ENCODE data around the gene LAPTM5. TPM values are rescaled to one million over a fixed set of nuclear protein-coding genes. Genes with fewer than 3 reads are reported as not detected.

Gene LAPTM5
- total and polyA plus RNA-seq, 10 of the 15 experiments (the other 5 are each of a cell fraction or from before 2014, with no cell fraction given) = 24.1 to 1,034 (median 687) TPM

DNA sequence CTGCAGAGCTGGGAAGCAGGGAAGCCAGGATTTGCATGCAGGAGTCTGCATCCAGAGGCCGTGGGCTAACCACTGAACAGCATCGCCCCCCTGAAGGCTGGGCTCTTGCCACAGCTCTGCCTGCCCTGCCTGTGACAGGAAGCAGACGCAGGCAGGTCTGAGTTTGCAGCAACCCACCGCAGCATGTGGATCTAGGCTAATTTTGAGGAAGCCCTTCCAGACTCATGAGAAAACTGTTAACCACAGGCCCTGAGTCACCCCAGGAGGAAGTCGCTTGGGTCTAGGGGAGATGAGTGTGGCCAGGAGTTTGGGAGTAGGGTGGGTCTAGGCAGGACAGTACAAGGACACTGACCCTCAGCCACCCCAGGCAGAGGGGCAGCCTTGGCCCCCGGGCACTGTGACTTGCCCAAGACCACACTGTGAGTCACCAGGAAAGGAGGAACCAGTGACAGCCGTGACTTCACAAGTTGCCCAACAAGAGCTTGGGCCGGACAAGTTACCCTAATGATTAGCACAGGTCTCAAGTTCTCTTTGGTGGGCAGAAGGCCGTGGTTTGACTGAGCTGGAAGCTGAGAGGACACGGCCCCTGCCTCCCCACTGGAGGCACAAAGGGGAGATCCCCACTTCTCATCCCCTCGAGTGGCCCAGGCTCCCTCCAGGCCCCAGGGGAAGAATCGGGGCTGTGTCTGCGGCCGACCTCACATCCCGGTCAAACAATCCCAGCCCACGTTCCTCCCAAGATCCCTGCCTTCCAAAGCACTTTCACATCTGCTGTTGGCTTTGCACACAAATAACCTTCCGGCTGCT lies 826 bp downstream of the LAPTM5 start:
- intact Hi-C loops (cut with micrococcal nuclease; ENCODE audit: unreplicated experiment) (no loop called here), in situ Hi-C loops (cut with MboI) (loop anchor here (10.0 kb wide), 1 partner anchor 1178 kb away; the partner anchor contains the start of gene PTP4A2)
- no peak for DNase-seq (ENCODE audit: low read depth, low spot score)
- CTCF ChIA-PET = interaction anchor here (1.4 to 16.5 kb wide), 6 partner anchors 9 to 37 kb away, joined by 6 to 161 read pairs (median 24); no protein-coding TSS in a partner anchor
- Histone ChIP-seq H3K27me3 (replicated peaks in 1 of 2; ENCODE audit: control insufficient read depth in 2 of 2, insufficient read depth in 2 of 2, low read length in 1 of 2) (no peaks in the 10 kb centered on the region), H3K4me2 (ENCODE audit: control insufficient read depth, insufficient read depth) (peak overlapping the region; percentile 75), H3K79me2 (ENCODE audit: control insufficient read depth, insufficient read depth, low read length) (peaks cover 95% of the 10 kb centered on the region), H3K9me3 (replicated peaks; ENCODE audit: control insufficient read depth, insufficient read depth, low read length) (no peaks in the 10 kb centered on the region), H3K4me1 (ENCODE audit: control insufficient read depth, insufficient read depth, low read length) (peaks cover 48% of the 10 kb centered on the region), H3K36me3 (ENCODE audit: control insufficient read depth in 2 of 2, insufficient read depth in 2 of 2, low read length in 1 of 2) (peaks cover under 1 to 6% of the 10 kb centered on the region in 2 experiments; a peak in 3 of 4 replicates), H2AFZ (ENCODE audit: control insufficient read depth, low read depth, low read length) (no peak overlapping the region), H3K9ac (ENCODE audit: control insufficient read depth, insufficient read depth, low read length) (peak overlapping the region; percentile 97), H4K20me1 (ENCODE audit: control insufficient read depth, insufficient read depth) (no peaks in the 10 kb centered on the region), H3K27ac (ENCODE audit: control insufficient read depth, insufficient read depth) (peak overlapping the region; percentile 93), H3K4me3 (peak overlapping the region; percentile 98)
- WGBS (ENCODE audit: insufficient coverage, insufficient replicate concordance, low lambda C conversion rate, missing lambda C conversion rate) = 1% methylated on average over 17 of the region's 17 CpGs
- BruUV-seq (replicated peaks) = no TSS peak
- FAIRE-seq = no peak
- ATAC-seq = peak; percentile 16
- RAD21 ChIA-PET (ENCODE audit: unreplicated experiment) = interaction anchor here (6.2 to 17.1 kb wide), 4 partner anchors 9 to 36 kb away, joined by 54 to 462 read pairs (median 204); no protein-coding TSS in a partner anchor
- POLR2A ChIA-PET = interaction anchor here (1.0 to 22.5 kb wide), 8 partner anchors 4 to 38 kb away, joined by 3 to 741 read pairs (median 24); partner anchors contain the start of gene LAPTM5
- SMC1A ChIA-PET (ENCODE audit: uncharacterized antibody, unreplicated experiment) = interaction anchor here (0.9 to 24.8 kb wide), 5 partner anchors 9 to 28 kb away, joined by 3 to 556 read pairs (median 248); partner anchors contain the start of gene MATN1
- no peak for TF ChIP-seq GABPA (IDR thresholded peaks at IDR 0.05; ENCODE audit: low read depth)
- no peak for TF ChIP-seq IRF3 (IDR thresholded peaks at IDR 0.05)
- no peak; the same call in 1 of the 2 replicates for TF ChIP-seq POLR2A (IDR thresholded peaks at IDR 0.05; ENCODE audit: low read depth, low read length)
- no peak for TF ChIP-seq SREBF1 (IDR thresholded peaks at IDR 0.05; ENCODE audit: low read length)
- TF ChIP-seq CBX5 (IDR thresholded peaks at IDR 0.05; ENCODE audit: low read depth) = no peak
- TF ChIP-seq STAT1 (conservative IDR thresholded peaks at IDR 0.05) = no peak
- 0 out of 2 replicates have a peak, but pooled peaks have one; percentile 26 for TF ChIP-seq TBL1XR1 (IDR thresholded peaks at IDR 0.05; ENCODE audit: low read depth, low read length)
- no peak for TF ChIP-seq ZBTB11 (CRISPR knock-in tag; IDR thresholded peaks at IDR 0.05)
- no peak for TF ChIP-seq SIX5 (IDR thresholded peaks at IDR 0.05; ENCODE audit: low read depth, low read length, severe bottlenecking)
- TF ChIP-seq CHD4 (IDR thresholded peaks at IDR 0.05) = no peak
- no peak for TF ChIP-seq CREM (IDR thresholded peaks at IDR 0.05; ENCODE audit: low read depth)
- TF ChIP-seq RCOR1 (conservative IDR thresholded peaks at IDR 0.05; ENCODE audit: low read depth, low read length) = no peak
- peak; percentile 9; the same call in 1 of the 2 replicates for TF ChIP-seq HCFC1 (IDR thresholded peaks at IDR 0.05; ENCODE audit: low read length)
- TF ChIP-seq, protein P1, sequence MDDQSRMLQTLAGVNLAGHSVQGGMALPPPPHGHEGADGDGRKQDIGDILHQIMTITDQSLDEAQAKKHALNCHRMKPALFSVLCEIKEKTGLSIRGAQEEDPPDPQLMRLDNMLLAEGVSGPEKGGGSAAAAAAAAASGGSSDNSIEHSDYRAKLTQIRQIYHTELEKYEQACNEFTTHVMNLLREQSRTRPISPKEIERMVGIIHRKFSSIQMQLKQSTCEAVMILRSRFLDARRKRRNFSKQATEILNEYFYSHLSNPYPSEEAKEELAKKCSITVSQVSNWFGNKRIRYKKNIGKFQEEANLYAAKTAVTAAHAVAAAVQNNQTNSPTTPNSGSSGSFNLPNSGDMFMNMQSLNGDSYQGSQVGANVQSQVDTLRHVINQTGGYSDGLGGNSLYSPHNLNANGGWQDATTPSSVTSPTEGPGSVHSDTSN (IDR thresholded peaks at IDR 0.05; ENCODE audit: insufficient replicate concordance, low read depth, low read length) = no peak
- no peak for TF ChIP-seq NR2C1 (IDR thresholded peaks at IDR 0.05)
- peak; percentile 29; the same call in 1 of the 2 replicates for TF ChIP-seq MAX (IDR thresholded peaks at IDR 0.05; ENCODE audit: low read depth, low read length)
- TF ChIP-seq ZNF24 (IDR thresholded peaks at IDR 0.05) = no peak
- no peak for TF ChIP-seq SMARCA5 (IDR thresholded peaks at IDR 0.05)
- no peak for TF ChIP-seq NR2C2 (IDR thresholded peaks at IDR 0.05; ENCODE audit: borderline replicate concordance, control insufficient read depth, insufficient read length, low read depth)

Data from GM12878 (cell line).